SK-N-SH treated with all-trans-retinoic acid at 6 μM for 48 hours (cell line): ENCODE data around the gene ADAM11.

Experiments
- ATAC-seq: fragments of 200-7000 bp; cut with Tn5 transposase; 3 replicates; pipeline ENCODE4 v1.9.1; 2020; ENCODE audit warnings: mild to moderate bottlenecking, moderate library complexity
- ARNTL ChIP-seq: fragments of 450-650 bp; formaldehyde crosslinking; IDR thresholded peaks from 2 replicates; pipeline ENCODE4 v1.5.0; 2020; ENCODE audit warnings: low read depth, mild to moderate bottlenecking, moderate library complexity, borderline replicate concordance
- CSDC2 ChIP-seq: fragments of 250-450 bp; sonication (Bioruptor Pico); IDR thresholded peaks from 2 replicates; pipeline ENCODE4 v1.5.0; 2020; ENCODE audit warnings: mild to moderate bottlenecking, moderate library complexity
- ESRRG ChIP-seq: fragments of 250-450 bp; sonication (Bioruptor Pico); IDR thresholded peaks from 2 replicates; pipeline ENCODE4 v1.6.1; 2021; ENCODE audit warnings: mild to moderate bottlenecking
- ISL1 ChIP-seq: fragments of 250-450 bp; sonication (Bioruptor Pico); IDR thresholded peaks from 2 replicates; pipeline ENCODE4 v2.1.2; 2022; ENCODE audit warnings: mild to moderate bottlenecking, moderate library complexity
- OSR1 ChIP-seq: fragments of 250-450 bp; sonication (Bioruptor Pico); IDR thresholded peaks from 2 replicates; pipeline ENCODE4 v1.8.0; 2022; ENCODE audit warnings: moderate library complexity, mild to moderate bottlenecking, inconsistent platforms
- PPARA ChIP-seq: fragments of 250-450 bp; sonication (Bioruptor Pico); IDR thresholded peaks from 2 replicates; pipeline ENCODE4 v1.5.0; 2020; ENCODE audit warnings: mild to moderate bottlenecking, borderline replicate concordance
- RARB ChIP-seq: fragments of 250-450 bp; sonication (Bioruptor Pico); IDR thresholded peaks from 2 replicates; pipeline ENCODE4 v1.8.0; 2021; ENCODE audit warnings: mild to moderate bottlenecking, moderate library complexity
- SNAI2 ChIP-seq: fragments of 250-450 bp; sonication (Bioruptor Pico); IDR thresholded peaks from 2 replicates; pipeline ENCODE4 v1.5.0; 2020; ENCODE audit warnings: mild to moderate bottlenecking, moderate library complexity
- TOX ChIP-seq: fragments of 250-450 bp; sonication (Bioruptor Pico); IDR thresholded peaks from 2 replicates; pipeline ENCODE4 v1.8.0; 2021; ENCODE audit warnings: mild to moderate bottlenecking, moderate library complexity, borderline replicate concordance
- ZC3H10 ChIP-seq: fragments of 250-450 bp; sonication (Bioruptor Pico); IDR thresholded peaks from 2 replicates; pipeline ENCODE4 v1.5.1; 2021; ENCODE audit warnings: mild to moderate bottlenecking, moderate library complexity
- ZFP3 ChIP-seq: fragments of 250-450 bp; sonication (Bioruptor Pico); IDR thresholded peaks from 2 replicates; pipeline ENCODE4 v1.5.0; 2020; ENCODE audit warnings: mild to moderate bottlenecking, moderate library complexity
- ZFP30 ChIP-seq: fragments of 450-650 bp; formaldehyde crosslinking; IDR thresholded peaks from 2 replicates; pipeline ENCODE4 v1.5.0; 2022; ENCODE audit warnings: mild to moderate bottlenecking, moderate library complexity
- ZNF565 ChIP-seq: fragments of 450-650 bp; formaldehyde crosslinking; conservative IDR thresholded peaks from 2 replicates; pipeline ENCODE4 v1.5.0; 2020; ENCODE audit warnings: low read depth, mild to moderate bottlenecking, moderate library complexity
- TF ChIP-seq, protein P1 (sequence below): fragments of 250-450 bp; sonication (Bioruptor Pico); IDR thresholded peaks from 2 replicates; pipeline ENCODE4 v1.5.1; 2020; ENCODE audit warnings: low read depth, mild to moderate bottlenecking, moderate library complexity
- TF ChIP-seq, protein P2 (sequence below): fragments of 250-450 bp; sonication (Bioruptor Pico); IDR thresholded peaks from 2 replicates; pipeline ENCODE4 v1.8.0; 2020; ENCODE audit warnings: mild to moderate bottlenecking, moderate library complexity, borderline replicate concordance
- TF ChIP-seq, protein P3 (sequence below): fragments of 250-450 bp; sonication (Bioruptor Pico); IDR thresholded peaks from 2 replicates; pipeline ENCODE4 v1.8.0; 2021; ENCODE audit warnings: low read depth, mild to moderate bottlenecking, moderate library complexity, borderline replicate concordance
- TF ChIP-seq, protein P4 (sequence below): fragments of 250-450 bp; sonication (Bioruptor Pico); IDR thresholded peaks from 2 replicates; pipeline ENCODE4 v1.5.0; 2020; ENCODE audit warnings: mild to moderate bottlenecking, moderate library complexity

The ADAM11 gene

GRCh38 chr17:44828919-44829522, 70.2 kb downstream of the ADAM11 start:
- ATAC-seq: peak; percentile 32
- no peak for TF ChIP-seq ARNTL (CRISPR knock-in tag)
- TF ChIP-seq CSDC2 (CRISPR knock-in tag): no peak
- TF ChIP-seq SNAI2 (CRISPR knock-in tag): no peak
- TF ChIP-seq ZFP30 (CRISPR knock-in tag): no peak
- no peak for TF ChIP-seq ISL1
- TF ChIP-seq ZFP3: no peak
- TF ChIP-seq, all 23 proteins: peak for 0

DNA sequence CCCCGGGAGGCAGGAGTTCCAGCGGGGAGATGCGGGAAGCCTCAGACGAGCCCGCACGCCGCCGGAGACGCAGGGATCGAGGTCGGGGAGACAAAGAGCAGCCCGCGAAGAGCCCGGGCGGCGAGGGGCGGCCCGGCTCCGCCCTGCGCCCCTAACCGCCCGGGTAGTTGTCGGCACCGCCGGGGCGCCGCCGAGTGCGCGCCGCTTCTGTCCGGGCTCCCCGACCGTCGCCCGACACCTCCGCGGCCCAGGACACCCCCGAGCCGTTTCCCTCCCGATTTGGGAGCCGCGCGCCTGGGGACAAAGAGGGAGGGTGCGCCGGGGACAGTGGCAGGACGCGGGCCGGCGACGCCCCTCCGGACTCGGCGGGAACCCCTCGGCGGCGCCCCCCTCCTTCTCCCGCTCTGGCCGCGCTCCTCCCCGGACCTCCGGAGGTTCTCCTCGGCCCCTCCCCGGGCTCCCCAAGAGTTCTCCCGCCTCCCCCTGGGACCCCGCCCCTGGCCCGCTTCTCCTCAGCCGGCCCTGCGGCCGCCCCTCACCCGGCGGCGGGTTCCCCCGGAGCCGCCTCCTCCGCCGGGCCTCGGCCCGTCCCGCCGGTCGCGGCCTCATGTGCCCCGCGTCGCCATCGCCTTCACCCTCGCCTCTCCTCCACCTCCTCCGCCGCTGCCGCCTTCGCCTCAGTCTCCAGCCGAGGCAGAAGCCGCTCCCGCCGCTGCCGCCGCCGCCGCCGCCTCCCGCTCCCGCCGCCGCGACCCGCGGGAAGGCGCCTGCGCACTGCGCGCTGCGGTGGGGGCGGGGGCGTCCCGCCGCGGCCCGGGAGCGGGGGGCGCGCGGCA, 71.0 kb downstream of the ADAM11 start, which contains the start of gene GJC1:
Gene GJC1 (minus strand): TSS at position 765 of the 836 bp plus-strand sequence. CDS start 24,470 bp downstream, outside the sequence.
- ATAC-seq: peak; percentile 68
- TF ChIP-seq, protein P1, sequence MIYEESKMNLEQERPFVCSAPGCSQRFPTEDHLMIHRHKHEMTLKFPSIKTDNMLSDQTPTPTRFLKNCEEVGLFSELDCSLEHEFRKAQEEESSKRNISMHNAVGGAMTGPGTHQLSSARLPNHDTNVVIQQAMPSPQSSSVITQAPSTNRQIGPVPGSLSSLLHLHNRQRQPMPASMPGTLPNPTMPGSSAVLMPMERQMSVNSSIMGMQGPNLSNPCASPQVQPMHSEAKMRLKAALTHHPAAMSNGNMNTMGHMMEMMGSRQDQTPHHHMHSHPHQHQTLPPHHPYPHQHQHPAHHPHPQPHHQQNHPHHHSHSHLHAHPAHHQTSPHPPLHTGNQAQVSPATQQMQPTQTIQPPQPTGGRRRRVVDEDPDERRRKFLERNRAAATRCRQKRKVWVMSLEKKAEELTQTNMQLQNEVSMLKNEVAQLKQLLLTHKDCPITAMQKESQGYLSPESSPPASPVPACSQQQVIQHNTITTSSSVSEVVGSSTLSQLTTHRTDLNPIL: no peak
- TF ChIP-seq ESRRG (CRISPR knock-in tag) (no peak), ARNTL (CRISPR knock-in tag) (no peak), RARB (CRISPR knock-in tag) (no peak), ZFP30 (CRISPR knock-in tag) (no peak), PPARA (CRISPR knock-in tag) (no peak), ZNF565 (no peak), CSDC2 (CRISPR knock-in tag) (no peak), OSR1 (CRISPR knock-in tag) (no peak), ZC3H10 (no peak), TOX (CRISPR knock-in tag) (no peak)
- TF ChIP-seq, protein P2, sequence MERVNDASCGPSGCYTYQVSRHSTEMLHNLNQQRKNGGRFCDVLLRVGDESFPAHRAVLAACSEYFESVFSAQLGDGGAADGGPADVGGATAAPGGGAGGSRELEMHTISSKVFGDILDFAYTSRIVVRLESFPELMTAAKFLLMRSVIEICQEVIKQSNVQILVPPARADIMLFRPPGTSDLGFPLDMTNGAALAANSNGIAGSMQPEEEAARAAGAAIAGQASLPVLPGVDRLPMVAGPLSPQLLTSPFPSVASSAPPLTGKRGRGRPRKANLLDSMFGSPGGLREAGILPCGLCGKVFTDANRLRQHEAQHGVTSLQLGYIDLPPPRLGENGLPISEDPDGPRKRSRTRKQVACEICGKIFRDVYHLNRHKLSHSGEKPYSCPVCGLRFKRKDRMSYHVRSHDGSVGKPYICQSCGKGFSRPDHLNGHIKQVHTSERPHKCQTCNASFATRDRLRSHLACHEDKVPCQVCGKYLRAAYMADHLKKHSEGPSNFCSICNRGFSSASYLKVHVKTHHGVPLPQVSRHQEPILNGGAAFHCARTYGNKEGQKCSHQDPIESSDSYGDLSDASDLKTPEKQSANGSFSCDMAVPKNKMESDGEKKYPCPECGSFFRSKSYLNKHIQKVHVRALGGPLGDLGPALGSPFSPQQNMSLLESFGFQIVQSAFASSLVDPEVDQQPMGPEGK: no peak
- TF ChIP-seq, protein P3, sequence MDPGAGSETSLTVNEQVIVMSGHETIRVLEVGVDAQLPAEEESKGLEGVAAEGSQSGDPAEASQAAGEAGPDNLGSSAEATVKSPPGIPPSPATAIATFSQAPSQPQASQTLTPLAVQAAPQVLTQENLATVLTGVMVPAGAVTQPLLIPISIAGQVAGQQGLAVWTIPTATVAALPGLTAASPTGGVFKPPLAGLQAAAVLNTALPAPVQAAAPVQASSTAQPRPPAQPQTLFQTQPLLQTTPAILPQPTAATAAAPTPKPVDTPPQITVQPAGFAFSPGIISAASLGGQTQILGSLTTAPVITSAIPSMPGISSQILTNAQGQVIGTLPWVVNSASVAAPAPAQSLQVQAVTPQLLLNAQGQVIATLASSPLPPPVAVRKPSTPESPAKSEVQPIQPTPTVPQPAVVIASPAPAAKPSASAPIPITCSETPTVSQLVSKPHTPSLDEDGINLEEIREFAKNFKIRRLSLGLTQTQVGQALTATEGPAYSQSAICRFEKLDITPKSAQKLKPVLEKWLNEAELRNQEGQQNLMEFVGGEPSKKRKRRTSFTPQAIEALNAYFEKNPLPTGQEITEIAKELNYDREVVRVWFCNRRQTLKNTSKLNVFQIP (CRISPR knock-in tag): no peak

- peak; percentile 63 for ATAC-seq
- TF ChIP-seq, protein P4, sequence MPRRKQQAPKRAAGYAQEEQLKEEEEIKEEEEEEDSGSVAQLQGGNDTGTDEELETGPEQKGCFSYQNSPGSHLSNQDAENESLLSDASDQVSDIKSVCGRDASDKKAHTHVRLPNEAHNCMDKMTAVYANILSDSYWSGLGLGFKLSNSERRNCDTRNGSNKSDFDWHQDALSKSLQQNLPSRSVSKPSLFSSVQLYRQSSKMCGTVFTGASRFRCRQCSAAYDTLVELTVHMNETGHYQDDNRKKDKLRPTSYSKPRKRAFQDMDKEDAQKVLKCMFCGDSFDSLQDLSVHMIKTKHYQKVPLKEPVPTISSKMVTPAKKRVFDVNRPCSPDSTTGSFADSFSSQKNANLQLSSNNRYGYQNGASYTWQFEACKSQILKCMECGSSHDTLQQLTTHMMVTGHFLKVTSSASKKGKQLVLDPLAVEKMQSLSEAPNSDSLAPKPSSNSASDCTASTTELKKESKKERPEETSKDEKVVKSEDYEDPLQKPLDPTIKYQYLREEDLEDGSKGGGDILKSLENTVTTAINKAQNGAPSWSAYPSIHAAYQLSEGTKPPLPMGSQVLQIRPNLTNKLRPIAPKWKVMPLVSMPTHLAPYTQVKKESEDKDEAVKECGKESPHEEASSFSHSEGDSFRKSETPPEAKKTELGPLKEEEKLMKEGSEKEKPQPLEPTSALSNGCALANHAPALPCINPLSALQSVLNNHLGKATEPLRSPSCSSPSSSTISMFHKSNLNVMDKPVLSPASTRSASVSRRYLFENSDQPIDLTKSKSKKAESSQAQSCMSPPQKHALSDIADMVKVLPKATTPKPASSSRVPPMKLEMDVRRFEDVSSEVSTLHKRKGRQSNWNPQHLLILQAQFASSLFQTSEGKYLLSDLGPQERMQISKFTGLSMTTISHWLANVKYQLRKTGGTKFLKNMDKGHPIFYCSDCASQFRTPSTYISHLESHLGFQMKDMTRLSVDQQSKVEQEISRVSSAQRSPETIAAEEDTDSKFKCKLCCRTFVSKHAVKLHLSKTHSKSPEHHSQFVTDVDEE: peak; percentile 38; the same call in 1 of the 2 replicates
- TF ChIP-seq, protein P3 (CRISPR knock-in tag): no peak
Observed at GRCh38 chr17:44830359-44831288, 71.8 kb downstream of the ADAM11 start.
